Measurements from ENCODE around the gene PARK7.
A peak's percentile ranks its signal among the peaks of the same experiment; 100 is the strongest.

Gene PARK7

GRCh38 chr1:8025061-8025670 lies 63.7 kb downstream of the PARK7 start:
- no peak for DNase-seq

GRCh38 chr1:8025671-8026144 lies 64.2 kb downstream of the PARK7 start:
- DNase-seq, result no peak

- DNase-seq, result peak; percentile 91
Measured at GRCh38 chr1:8026153-8026975, 64.9 kb downstream of the PARK7 start, which contains the start of gene ERRFI1. Gene ERRFI1, minus strand, starts transcription at chr1:8026309. Its CDS starts 10,690 bp downstream, at chr1:8015619.

- no peak for DNase-seq
Measured at GRCh38 chr1:8026976-8027747, 65.7 kb downstream of the PARK7 start.

GRCh38 chr1:8027748-8028570 lies 66.4 kb downstream of the PARK7 start:
- DNase-seq, result no peak

GRCh38 chr1:8028571-8028910 lies 67.0 kb downstream of the PARK7 start:
- no peak for DNase-seq

- DNase-seq, result peak; percentile 9
Measured at GRCh38 chr1:8031176-8031785, 69.8 kb downstream of the PARK7 start.

- no peak for DNase-seq
Measured at GRCh38 chr1:8032366-8032910, 70.9 kb downstream of the PARK7 start.

GRCh38 chr1:8033322-8033721 lies 71.8 kb downstream of the PARK7 start:
- DNase-seq, result no peak
